MG63 (cell line): ENCODE measurements around the gene ASB2. TPM values are rescaled to one million over a fixed set of nuclear protein-coding genes. Genes with fewer than 3 reads are reported as not detected.

Experiments
- DNase-seq: peaks from one replicate; pipeline ENCODE4 v3.0.0-alpha.2; 2020
- H3K27me3 ChIP-seq: fragments of 250-450 bp; sonication (Bioruptor Pico); 2 replicates; pipeline ENCODE4 v1.5.1; 2020; ENCODE audit warnings: mild to moderate bottlenecking, moderate library complexity
- H3K36me3 ChIP-seq: fragments of 250-450 bp; sonication (Bioruptor Pico); 2 replicates; pipeline ENCODE4 v1.5.1; 2020; ENCODE audit warnings: mild to moderate bottlenecking, moderate library complexity
- H3K4me3 ChIP-seq: fragments of 250-450 bp; sonication (Bioruptor Pico); 2 replicates; pipeline ENCODE4 v1.5.1; 2020; ENCODE audit warnings: mild to moderate bottlenecking, moderate library complexity
- H3K9me3 ChIP-seq: fragments of 250-450 bp; sonication (Bioruptor Pico); 2 replicates; pipeline ENCODE4 v1.5.1; 2020; ENCODE audit warnings: mild to moderate bottlenecking, moderate library complexity
- total RNA-seq: library from RNA; depleted of rRNA; stranded (reverse); fragments of >200 nt; shearing (Covaris generic); gene quantifications from 2 replicates; pipeline ENCODE4 v1.2.3, GENCODE V29; 2014; ENCODE audit warnings: low replicate concordance; rRNA removed

The ASB2 gene
- total RNA-seq, 1 experiment from 2014 or later, result not detected

GRCh38 chr14:93895023-93895604 lies 81.3 kb downstream of the ASB2 start:
- Histone ChIP-seq H3K36me3 (no peaks in the 10 kb centered on the region), H3K4me3 (no peak overlapping the region), H3K27me3 (no peaks in the 10 kb centered on the region), H3K9me3 (no peaks in the 10 kb centered on the region)
- no peak for DNase-seq

GRCh38 chr14:93893661-93894261 lies 82.6 kb downstream of the ASB2 start:
- DNase-seq, result no peak
- Histone ChIP-seq H3K27me3 (no peaks in the 10 kb centered on the region), H3K9me3 (no peaks in the 10 kb centered on the region), H3K4me3 (no peak overlapping the region), H3K36me3 (no peaks in the 10 kb centered on the region)

- H3K4me3 ChIP-seq, result no peak overlapping the region
- no peaks in the 10 kb centered on the region for H3K27me3 ChIP-seq
- H3K9me3 ChIP-seq, result no peaks in the 10 kb centered on the region
- no peaks in the 10 kb centered on the region for H3K36me3 ChIP-seq
- peak; percentile 44 for DNase-seq
Observed at GRCh38 chr14:93892923-93893558, 83.3 kb downstream of the ASB2 start.

- H3K4me3 ChIP-seq, result no peak overlapping the region
- no peaks in the 10 kb centered on the region for H3K27me3 ChIP-seq
Observed at GRCh38 chr14:93892505-93892839, 83.9 kb downstream of the ASB2 start.

GRCh38 chr14:93891756-93892504 lies 84.4 kb downstream of the ASB2 start:
- H3K27me3 ChIP-seq, result no peaks in the 10 kb centered on the region
- no peaks in the 10 kb centered on the region for H3K36me3 ChIP-seq
- DNase-seq, result no peak
- no peak overlapping the region for H3K4me3 ChIP-seq
- H3K9me3 ChIP-seq, result no peaks in the 10 kb centered on the region

More at GRCh38 chr14:93892505-93892839, 83.9 kb downstream of the ASB2 start:
- Histone ChIP-seq H3K9me3 (no peaks in the 10 kb centered on the region), H3K36me3 (no peaks in the 10 kb centered on the region)
- no peak for DNase-seq

GRCh38 chr14:93889739-93890483 lies 86.5 kb downstream of the ASB2 start:
- no peak overlapping the region for H3K4me3 ChIP-seq

GRCh38 chr14:93888995-93889394 lies 87.4 kb downstream of the ASB2 start:
- Histone ChIP-seq H3K9me3 (no peaks in the 10 kb centered on the region), H3K36me3 (no peaks in the 10 kb centered on the region), H3K4me3 (no peak overlapping the region), H3K27me3 (no peaks in the 10 kb centered on the region)
- no peak for DNase-seq

More at GRCh38 chr14:93889739-93890483, 86.5 kb downstream of the ASB2 start:
- no peak for DNase-seq
- Histone ChIP-seq H3K9me3 (no peaks in the 10 kb centered on the region), H3K27me3 (no peaks in the 10 kb centered on the region), H3K36me3 (no peaks in the 10 kb centered on the region)

GRCh38 chr14:93884950-93885349 lies 91.4 kb downstream of the ASB2 start:
- DNase-seq, result no peak
- Histone ChIP-seq H3K36me3 (no peaks in the 10 kb centered on the region), H3K27me3 (no peaks in the 10 kb centered on the region), H3K9me3 (no peaks in the 10 kb centered on the region), H3K4me3 (no peak overlapping the region)

Other genes with a start within 250 kb of the ASB2 start
- not detected in 2 replicates for gene PRIMA1, start 188.1 kb downstream of the ASB2 start, total RNA-seq
- not detected in 2 replicates for gene FAM181A, start 49.2 kb downstream of the ASB2 start, total RNA-seq
- gene CCDC197, start 20.7 kb upstream of the ASB2 start, total RNA-seq, result not detected in 2 replicates
- gene OTUB2, start 49.8 kb upstream of the ASB2 start, total RNA-seq, result 0.63 and 1.2 TPM in 2 replicates
- gene DDX24, start 104.6 kb upstream of the ASB2 start, total RNA-seq, result 83.6 and 92.6 TPM in 2 replicates
- gene IFI27L1, start 104.7 kb upstream of the ASB2 start, total RNA-seq, result 1.5 and 16.5 TPM in 2 replicates
- gene IFI27, start 134.2 kb upstream of the ASB2 start, total RNA-seq, result 57.0 and 109 TPM in 2 replicates
- gene IFI27L2, start 153.0 kb upstream of the ASB2 start, total RNA-seq, result 21.0 and 62.6 TPM in 2 replicates
- gene PPP4R4, start 197.8 kb upstream of the ASB2 start, total RNA-seq, result 0.23 TPM in 1 of 2 replicates, not detected in the other